PC-3 (cell line): Measurements from ENCODE around the gene NEMP2. TPM values are rescaled to one million over a fixed set of nuclear protein-coding genes. Genes with fewer than 3 reads are reported as not detected.

Experiments used
- ATAC-seq: fragments of 200-7000 bp; cut with Tn5 transposase; 2 replicates; pipeline ENCODE4 v1.9.1; 2020; ENCODE audit warnings: mild to moderate bottlenecking, moderate library complexity
- BruUV-seq: library from RNA; stranded (reverse); fragments of 400-500 nt; replicated peaks from 2 replicates; lab custom pipeline; 2021; lab: Mats Ljungman, UMichigan
- CTCF ChIA-PET: fragments of 300-600 bp; sonication (Branson Sonifier 250); formaldehyde crosslinking; loops from one replicate; lab custom pipeline; 2022; ENCODE audit warnings: antibody characterized with exemption; lab: Charles Lee
- POLR2A ChIA-PET: fragments of 300-600 bp; sonication (Branson Sonifier 250); formaldehyde crosslinking; loops from one replicate; lab custom pipeline; 2022; ENCODE audit warnings: antibody characterized with exemption; ENCODE audit not compliant: unreplicated experiment; lab: Charles Lee
- DNase-seq: peaks from one replicate; pipeline ENCODE4 v3.0.0-alpha.2; 2015
- H2AFZ ChIP-seq: fragments of 300-600 bp; sonication (generic); 2 replicates; pipeline ENCODE4 v1.6.0; 2016; ENCODE audit warnings: antibody characterized with exemption, low read length
- H3F3A ChIP-seq: fragments of 300-600 bp; sonication (generic); one replicate; pipeline ENCODE4 v1.6.0; 2017; ENCODE audit warnings: antibody characterized with exemption, low read length, control low read depth, mild to moderate bottlenecking; ENCODE audit not compliant: unreplicated experiment
- H3K27ac ChIP-seq: fragments of 300-600 bp; sonication (generic); 2 replicates; pipeline ENCODE4 v1.5.1; 2016; ENCODE audit warnings: mild to moderate bottlenecking, low read length
- H3K27me3 ChIP-seq: fragments of 300-600 bp; sonication (generic); 2 replicates; pipeline ENCODE4 v1.6.1; 2016; ENCODE audit warnings: low read length, mixed read lengths
- H3K36me3 ChIP-seq: fragments of 300-600 bp; sonication (generic); 2 replicates; pipeline ENCODE4 v1.6.1; 2016; ENCODE audit warnings: low read depth, mixed run types, low read length, mixed read lengths
- H3K4me1 ChIP-seq: fragments of 300-600 bp; sonication (generic); 2 replicates; pipeline ENCODE4 v1.5.1; 2016; ENCODE audit warnings: low read length; ENCODE audit not compliant: insufficient read depth
- H3K4me2 ChIP-seq: fragments of 300-600 bp; sonication (generic); 2 replicates; pipeline ENCODE4 v1.6.0; 2016; ENCODE audit warnings: low read length
- H3K4me3 ChIP-seq: fragments of 300-600 bp; sonication (generic); 2 replicates; pipeline ENCODE4 v1.5.1; 2016; ENCODE audit warnings: mild to moderate bottlenecking, low read length, mixed read lengths
- H3K79me2 ChIP-seq: fragments of 300-600 bp; sonication (generic); 2 replicates; pipeline ENCODE4 v1.6.1; 2017; ENCODE audit warnings: low read length, mixed read lengths
- H3K9ac ChIP-seq: fragments of 300-600 bp; sonication (generic); 2 replicates; pipeline ENCODE4 v1.6.0; 2016; ENCODE audit warnings: mild to moderate bottlenecking, low read length
- H3K9me2 ChIP-seq: fragments of 300-600 bp; sonication (generic); replicated peaks from 2 replicates; pipeline ENCODE4 v1.6.1; 2016; ENCODE audit warnings: mixed run types, low read length, mixed read lengths
- H3K9me3 ChIP-seq: fragments of 300-600 bp; sonication (generic); 2 replicates; pipeline ENCODE4 v1.6.1; 2016; ENCODE audit warnings: low read length, mixed read lengths
- H4K20me1 ChIP-seq: fragments of 300-600 bp; sonication (generic); 2 replicates; pipeline ENCODE4 v1.6.1; 2016; ENCODE audit warnings: low read length, mixed read lengths
- CTCF ChIP-seq: fragments of 300-600 bp; sonication (generic); conservative IDR thresholded peaks from 2 replicates; pipeline ENCODE4 v1.5.1; 2017; ENCODE audit warnings: antibody characterized with exemption, low read depth, mild to moderate bottlenecking, low read length
- EZH2 ChIP-seq: fragments of 300-600 bp; sonication (generic); IDR thresholded peaks from one replicate; pipeline ENCODE4 v1.6.1; 2017; ENCODE audit warnings: antibody characterized with exemption, mild to moderate bottlenecking, low read length; ENCODE audit not compliant: unreplicated experiment
- EZH2phosphoT487 ChIP-seq: fragments of 300-600 bp; sonication (generic); IDR thresholded peaks from 2 replicates; pipeline ENCODE4 v1.6.1; 2018; ENCODE audit warnings: mild to moderate bottlenecking, antibody characterized with exemption, low read length, borderline replicate concordance
- intact Hi-C: fragments of 100-400 bp; cut with micrococcal nuclease; formaldehyde crosslinking; loops from 2 replicates; pipeline ENCODE4 v1.9.0; 2023
- total RNA-seq: library from RNA; depleted of rRNA; stranded (reverse); fragments of >200 nt; gene quantifications from 2 replicates; pipeline ENCODE4 v1.2.3, GENCODE V29; 2014

Gene NEMP2
- total RNA-seq, 1 experiment from 2014 or later = 3.8 TPM

- H3K36me3 ChIP-seq = no peaks in the 10 kb centered on the region
- peaks cover 40% of the 10 kb centered on the region for H3K4me1 ChIP-seq
- no peak for TF ChIP-seq EZH2phosphoT487
- no peak for TF ChIP-seq CTCF
- TF ChIP-seq EZH2 = no peak
- intact Hi-C loops = loop anchor here (2.0 to 5.0 kb wide), 2 partner anchors 60 to 111 kb away; partner anchors contain the start of gene MFSD6
- H3K9me2 ChIP-seq = no peaks in the 10 kb centered on the region
- ChIA-PET CTCF (no interaction called here), POLR2A (no interaction called here)
- H3K27me3 ChIP-seq = no peaks in the 10 kb centered on the region
- no peak overlapping the region for H2AFZ ChIP-seq
- no peaks in the 10 kb centered on the region for H4K20me1 ChIP-seq
- BruUV-seq = no TSS peak
- ATAC-seq (no peak), DNase-seq (no peak)
- H3K79me2 ChIP-seq = no peaks in the 10 kb centered on the region
- no peak overlapping the region; the same call in 1 of the 2 replicates for H3K9ac ChIP-seq
- no peak overlapping the region for H3K4me3 ChIP-seq
- H3K27ac ChIP-seq = peak overlapping the region; percentile 89
- no peaks in the 10 kb centered on the region for H3K9me3 ChIP-seq
- no peak overlapping the region for H3K4me2 ChIP-seq
- H3F3A ChIP-seq = peaks cover 9% of the 10 kb centered on the region
These were observed 66.9 kb downstream of the NEMP2 start for GRCh38 chr2:190467575-190468083.

DNA sequence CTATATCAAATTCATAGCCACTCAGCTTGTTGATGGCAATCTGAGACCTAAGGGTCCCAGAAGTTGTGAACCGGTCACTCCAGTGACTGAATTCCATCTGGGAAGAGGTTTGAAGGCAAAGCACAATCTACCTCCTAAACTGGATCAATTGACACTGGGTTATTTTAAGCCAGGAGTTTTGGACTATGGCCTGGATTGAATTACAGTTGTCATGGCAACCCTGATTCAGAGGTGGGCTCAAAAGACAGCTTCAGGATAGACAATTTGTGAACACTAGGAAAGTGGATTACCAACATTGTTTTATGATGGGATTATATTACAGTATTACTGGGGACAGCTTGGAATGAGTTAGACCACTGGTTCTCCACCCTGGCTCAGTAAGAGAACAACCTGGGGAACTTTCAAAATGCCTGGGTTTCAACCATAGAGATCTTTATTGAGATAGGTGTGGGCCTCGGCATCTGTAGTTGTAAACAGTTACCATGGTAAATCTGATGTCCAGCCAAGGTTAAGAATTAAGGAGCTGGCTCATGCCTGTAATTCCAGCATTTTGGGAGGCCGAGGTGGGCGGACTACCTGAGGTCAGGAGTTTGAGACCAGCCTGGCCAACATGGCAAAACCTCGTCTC lies 67.6 kb downstream of the NEMP2 start:
- no peak overlapping the region for H3K4me2 ChIP-seq
- no peaks in the 10 kb centered on the region for H3K9me3 ChIP-seq
- ChIA-PET POLR2A (no interaction called here), CTCF (no interaction called here)
- H2AFZ ChIP-seq = no peak overlapping the region
- intact Hi-C loops = loop anchor here (5.0 kb wide), 1 partner anchor 60 kb away; the partner anchor contains the start of gene MFSD6
- H3K9ac ChIP-seq = no peak overlapping the region
- DNase-seq (peak; percentile 7), ATAC-seq (no peak)
- no peaks in the 10 kb centered on the region for H3K9me2 ChIP-seq
- 0 out of 2 replicates have a peak overlapping the region, but pooled peaks have one; percentile 3 for H3K27ac ChIP-seq
- no peak overlapping the region for H3K4me3 ChIP-seq
- no peaks in the 10 kb centered on the region for H3K79me2 ChIP-seq
- H3K27me3 ChIP-seq = no peaks in the 10 kb centered on the region
- peaks cover 40% of the 10 kb centered on the region for H3K4me1 ChIP-seq
- H4K20me1 ChIP-seq = no peaks in the 10 kb centered on the region
- H3K36me3 ChIP-seq = no peaks in the 10 kb centered on the region
- no TSS peak for BruUV-seq
- peaks cover 9% of the 10 kb centered on the region for H3F3A ChIP-seq
- no peak for TF ChIP-seq EZH2phosphoT487
- TF ChIP-seq EZH2 = no peak
- no peak for TF ChIP-seq CTCF

DNA sequence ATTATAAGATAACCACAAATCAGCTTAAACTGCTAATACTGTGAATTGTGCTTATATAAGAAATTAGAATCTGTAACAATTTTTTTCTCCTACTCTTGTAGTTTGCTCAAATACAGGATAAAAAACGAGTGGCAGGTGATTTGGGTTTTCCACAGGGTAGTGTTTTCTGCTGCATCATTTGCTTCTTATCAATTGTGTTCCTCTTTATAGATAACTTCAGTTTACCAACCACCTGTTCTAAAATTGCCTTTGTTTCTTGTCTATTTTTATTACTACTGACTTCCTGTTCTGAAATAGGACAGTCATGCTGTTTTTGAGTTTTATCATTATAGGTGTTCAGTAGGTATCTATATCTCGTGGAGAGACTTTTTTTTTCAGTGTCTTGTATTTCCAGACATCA lies 69.5 kb downstream of the NEMP2 start:
- no peaks in the 10 kb centered on the region for H3K36me3 ChIP-seq
- no TSS peak for BruUV-seq
- no peak overlapping the region for H3K4me2 ChIP-seq
- peaks cover 9% of the 10 kb centered on the region for H3F3A ChIP-seq
- H3K9ac ChIP-seq = no peak overlapping the region
- ATAC-seq = no peak
- no peaks in the 10 kb centered on the region for H3K79me2 ChIP-seq
- no peaks in the 10 kb centered on the region for H3K27me3 ChIP-seq
- no peak overlapping the region for H3K27ac ChIP-seq
- H3K4me1 ChIP-seq = peaks cover 34% of the 10 kb centered on the region
- no peaks in the 10 kb centered on the region for H3K9me3 ChIP-seq
- H3K4me3 ChIP-seq = no peak overlapping the region
- H2AFZ ChIP-seq = no peak overlapping the region
- no peaks in the 10 kb centered on the region for H4K20me1 ChIP-seq
- no peak for TF ChIP-seq EZH2phosphoT487
- TF ChIP-seq EZH2 = no peak
- TF ChIP-seq CTCF = no peak
- CTCF ChIA-PET = no interaction called here
- H3K9me2 ChIP-seq = no peaks in the 10 kb centered on the region
- no peak for DNase-seq
- intact Hi-C loops = loop anchor here (5.0 kb wide), 1 partner anchor 58 kb away; the partner anchor contains the start of gene MFSD6
- POLR2A ChIA-PET = no interaction called here
